ENCODE data around the gene IL24. TPM values are rescaled to one million over a fixed set of nuclear protein-coding genes. Genes with fewer than 3 reads are reported as not detected.
A peak's percentile ranks its signal among the peaks of the same experiment; 100 is the strongest.

IL24 gene
- total RNA-seq, 1 donor from 2014 or later = not detected

GRCh38 chr1:206868264-206868663 is 29.0 kb upstream of the IL24 start:
- Mint-ChIP-seq H3K27me3 (peaks cover 36% of the 10 kb centered on the region), H3K4me1 (ENCODE audit: low read depth) (peaks cover 3% of the 10 kb centered on the region), H3K4me3 (ENCODE audit: low read depth) (no peak overlapping the region), H3K9me3 (ENCODE audit: low read depth) (no peaks in the 10 kb centered on the region), H3K27ac (no peak overlapping the region), H3K36me3 (ENCODE audit: insufficient read depth) (no peaks in the 10 kb centered on the region)
- no peak for TF ChIP-seq CTCF (IDR thresholded peaks at IDR 0.05; ENCODE audit: unreplicated experiment)
- no peak for DNase-seq (ENCODE audit: low spot score, unreplicated experiment)

- H3K36me3 Mint-ChIP-seq (ENCODE audit: insufficient read depth) = no peaks in the 10 kb centered on the region
- peaks cover 17% of the 10 kb centered on the region for H3K27me3 Mint-ChIP-seq
- TF ChIP-seq CTCF (IDR thresholded peaks at IDR 0.05; ENCODE audit: unreplicated experiment) = no peak
- H3K27ac Mint-ChIP-seq = no peak overlapping the region
- no peak overlapping the region for H3K4me3 Mint-ChIP-seq (ENCODE audit: low read depth)
- no peaks in the 10 kb centered on the region for H3K4me1 Mint-ChIP-seq (ENCODE audit: low read depth)
- DNase-seq (ENCODE audit: low spot score, unreplicated experiment) = no peak
- H3K9me3 Mint-ChIP-seq (ENCODE audit: low read depth) = peaks cover 17% of the 10 kb centered on the region
Observed at GRCh38 chr1:206872139-206872538, 25.1 kb upstream of the IL24 start.

GRCh38 chr1:206873603-206874188 is 23.5 kb upstream of the IL24 start:
- Mint-ChIP-seq H3K36me3 (ENCODE audit: insufficient read depth) (no peaks in the 10 kb centered on the region), H3K27ac (no peak overlapping the region), H3K4me1 (ENCODE audit: low read depth) (no peaks in the 10 kb centered on the region)

GRCh38 chr1:206875752-206876377 is 21.4 kb upstream of the IL24 start:
- no peaks in the 10 kb centered on the region for H3K36me3 Mint-ChIP-seq (ENCODE audit: insufficient read depth)
- TF ChIP-seq CTCF (IDR thresholded peaks at IDR 0.05; ENCODE audit: unreplicated experiment) = no peak
- H3K27ac Mint-ChIP-seq = no peak overlapping the region
- H3K4me3 Mint-ChIP-seq (ENCODE audit: low read depth) = no peak overlapping the region
- DNase-seq (ENCODE audit: low spot score, unreplicated experiment) = no peak
- peaks cover 35% of the 10 kb centered on the region for H3K9me3 Mint-ChIP-seq (ENCODE audit: low read depth)
- no peaks in the 10 kb centered on the region for H3K27me3 Mint-ChIP-seq
- H3K4me1 Mint-ChIP-seq (ENCODE audit: low read depth) = no peaks in the 10 kb centered on the region

More at GRCh38 chr1:206873603-206874188, 23.5 kb upstream of the IL24 start:
- Mint-ChIP-seq H3K27me3 (peaks cover 6% of the 10 kb centered on the region), H3K4me3 (ENCODE audit: low read depth) (no peak overlapping the region), H3K9me3 (ENCODE audit: low read depth) (peaks cover 28% of the 10 kb centered on the region)
- no peak for DNase-seq (ENCODE audit: low spot score, unreplicated experiment)
- no peak for TF ChIP-seq CTCF (IDR thresholded peaks at IDR 0.05; ENCODE audit: unreplicated experiment)

- Mint-ChIP-seq H3K9me3 (ENCODE audit: low read depth) (peaks cover 35% of the 10 kb centered on the region), H3K4me1 (ENCODE audit: low read depth) (no peaks in the 10 kb centered on the region), H3K27ac (no peak overlapping the region), H3K36me3 (ENCODE audit: insufficient read depth) (no peaks in the 10 kb centered on the region), H3K27me3 (no peaks in the 10 kb centered on the region), H3K4me3 (ENCODE audit: low read depth) (no peak overlapping the region)
- peak; percentile 12 for TF ChIP-seq CTCF (IDR thresholded peaks at IDR 0.05; ENCODE audit: unreplicated experiment)
- DNase-seq (ENCODE audit: low spot score, unreplicated experiment) = no peak
Observed at GRCh38 chr1:206878456-206878855, 18.8 kb upstream of the IL24 start.
